Measurements from ENCODE around the gene BABAM2.

Gene BABAM2

GRCh38 chr2:28382755-28383154 lies 492.2 kb downstream of the BABAM2 start:
- no peaks in the 10 kb centered on the region for H3K27me3 ChIP-seq (replicated peaks in 2 of 5; ENCODE audit: control insufficient read depth in 4 of 5, insufficient read depth in 5 of 5, low read length in 4 of 5)
- 92% methylated on average over 6 of the region's 7 CpGs for WGBS (ENCODE audit: insufficient coverage)
- POLR2A ChIA-PET = interaction anchor here (1.0 to 5.8 kb wide), 5 partner anchors 7 to 35 kb away, joined by 3 to 37 read pairs (median 4); no protein-coding TSS in a partner anchor
- no peaks in the 10 kb centered on the region for H3K36me3 ChIP-seq (ENCODE audit: control insufficient read depth in 4 of 4, insufficient read depth in 4 of 4, low read length in 3 of 4)
- H3K4me3 ChIP-seq (ENCODE audit: control insufficient read depth in 1 of 7, extremely low read depth in 1 of 7, insufficient read depth in 4 of 7, low read depth in 2 of 7, low read length in 6 of 7) = no peak overlapping the region
- H3K9me3 ChIP-seq (ENCODE audit: control extremely low read depth in 1 of 5, control insufficient read depth in 4 of 5, insufficient read depth in 2 of 5, low read depth in 1 of 5, low read length in 4 of 5) = no peaks in the 10 kb centered on the region
- H3K4me1 ChIP-seq (ENCODE audit: control extremely low read depth in 1 of 4, control insufficient read depth in 4 of 4, insufficient read depth in 4 of 4, low read length in 3 of 4) = peaks cover 30 to 64% (median 59%) of the 10 kb centered on the region in 4 experiments
- no peak for DNase-seq
- H3K27ac ChIP-seq (ENCODE audit: insufficient read depth in 1 of 2, low read depth in 1 of 2, low read length in 2 of 2, poor library complexity in 1 of 2, severe bottlenecking in 2 of 2) = no peak overlapping the region
- CTCF ChIA-PET = interaction anchor here (0.6 to 13.0 kb wide), 9 partner anchors 8 to 428 kb away, joined by 3 to 253 read pairs (median 3); partner anchors contain the start of gene FOSL2

GRCh38 chr2:28387082-28387960 lies 496.8 kb downstream of the BABAM2 start:
- H3K27me3 ChIP-seq (replicated peaks in 2 of 5; ENCODE audit: control insufficient read depth in 4 of 5, insufficient read depth in 5 of 5, low read length in 4 of 5) = no peaks in the 10 kb centered on the region
- peaks cover 1 to 42% (median 36%) of the 10 kb centered on the region in 4 experiments for H3K4me1 ChIP-seq (ENCODE audit: control extremely low read depth in 1 of 4, control insufficient read depth in 4 of 4, insufficient read depth in 4 of 4, low read length in 3 of 4)
- no peaks in the 10 kb centered on the region for H3K9me3 ChIP-seq (ENCODE audit: control extremely low read depth in 1 of 5, control insufficient read depth in 4 of 5, insufficient read depth in 2 of 5, low read depth in 1 of 5, low read length in 4 of 5)
- H3K4me3 ChIP-seq (ENCODE audit: control insufficient read depth in 1 of 7, extremely low read depth in 1 of 7, insufficient read depth in 4 of 7, low read depth in 2 of 7, low read length in 6 of 7) = no peak overlapping the region
- no peak overlapping the region for H3K27ac ChIP-seq (ENCODE audit: insufficient read depth in 1 of 2, low read depth in 1 of 2, low read length in 2 of 2, poor library complexity in 1 of 2, severe bottlenecking in 2 of 2)
- CTCF ChIA-PET = interaction anchor here (13.0 kb wide), 1 partner anchor 25 kb away, joined by 253 read pairs; no protein-coding TSS in a partner anchor
- H3K36me3 ChIP-seq (ENCODE audit: control insufficient read depth in 4 of 4, insufficient read depth in 4 of 4, low read length in 3 of 4) = no peaks in the 10 kb centered on the region
- 93% methylated on average over 2 of the region's 6 CpGs for WGBS (ENCODE audit: insufficient coverage)
- POLR2A ChIA-PET = no interaction called here
- no peak for DNase-seq

Measured in common myeloid progenitor, CD34-positive (primary cell).